ENCODE data around the gene VPS37D. TPM values are rescaled to one million over a fixed set of nuclear protein-coding genes. Genes with fewer than 3 reads are reported as not detected.
A peak's percentile ranks its signal among the peaks of the same experiment; 100 is the strongest.

The VPS37D gene
- polyA plus RNA-seq, 1 of the 3 experiments (the other 2 are of a cell fraction): 7.4 TPM

- Histone ChIP-seq H3K9ac (no peak within 1 kb of the TSS), H2AFZ (ENCODE audit: low read depth) (peak within 1 kb of the TSS; percentile 86; the same call in 1 of the 2 replicates), H3K4me2 (peak within 1 kb of the TSS; percentile 96), H3K27me3 (ENCODE audit: insufficient read depth) (peaks cover 50% of the 10 kb centered on the region), H3K36me3 (replicated peaks in 1 of 2; ENCODE audit: control insufficient read depth in 1 of 2, insufficient read depth in 2 of 2, low read length in 1 of 2) (no peaks in the 10 kb centered on the region), H3K4me3 (ENCODE audit: low read depth in 2 of 2, low read length in 1 of 2) (peak within 1 kb of the TSS; percentile 48 to 61), H3K79me2 (ENCODE audit: insufficient read depth) (no peaks in the 10 kb centered on the region), H3K4me1 (ENCODE audit: control insufficient read depth in 1 of 2, insufficient read depth in 2 of 2, low read depth in 1 of 2, low read length in 1 of 2) (no peaks in the 10 kb centered on the region; a peak in 1 of 4 replicates), H4K20me1 (ENCODE audit: insufficient read depth) (no peaks in the 10 kb centered on the region), H3F3A (replicated peaks; ENCODE audit: insufficient read depth) (no peaks in the 10 kb centered on the region), H3K27ac (ENCODE audit: low read depth in 2 of 2, low read length in 1 of 2) (no peak within 1 kb of the TSS), H3K9me2 (no peaks in the 10 kb centered on the region), H3K9me3 (no peaks in the 10 kb centered on the region)
- 41% methylated on average over 39 of the region's 80 CpGs for WGBS (ENCODE audit: low lambda C conversion rate)
- CTCF ChIA-PET: interaction anchor here (0.5 to 19.5 kb wide), 7 partner anchors 18 to 120 kb away, joined by 3 to 235 read pairs (median 3); no protein-coding TSS in a partner anchor
- TF ChIP-seq NRF1 (IDR thresholded peaks at IDR 0.05; ENCODE audit: low read depth, low read length) (peak; percentile 49; the same call in 1 of the 2 replicates), MXI1 (IDR thresholded peaks at IDR 0.05; ENCODE audit: low read depth, low read length) (peak; percentile 55; the same call in 1 of the 2 replicates), FOXJ3 (CRISPR knock-in tag; IDR thresholded peaks at IDR 0.05) (no peak)
- POLR2A ChIA-PET: interaction anchor here (0.5 kb wide), 2 partner anchors 47 to 549 kb away, joined by 3 read pairs; no protein-coding TSS in a partner anchor
- peak; percentile 100 for DNase-seq
Observed at GRCh38 chr7:73623798-73624668, 43.6 kb upstream of the VPS37D start, which contains the start of gene MLXIPL. MLXIPL (minus strand) TSS chr7:73624522; CDS start chr7:73624492, 30 bp downstream.

- Histone ChIP-seq H3K4me1 (ENCODE audit: control insufficient read depth in 1 of 2, insufficient read depth in 2 of 2, low read depth in 1 of 2, low read length in 1 of 2) (no peaks in the 10 kb centered on the region; a peak in 1 of 4 replicates), H3K4me2 (peak overlapping the region; percentile 96), H3F3A (replicated peaks; ENCODE audit: insufficient read depth) (no peaks in the 10 kb centered on the region), H3K27ac (ENCODE audit: low read depth in 2 of 2, low read length in 1 of 2) (no peak overlapping the region), H3K79me2 (ENCODE audit: insufficient read depth) (no peaks in the 10 kb centered on the region), H4K20me1 (ENCODE audit: insufficient read depth) (no peaks in the 10 kb centered on the region), H3K27me3 (ENCODE audit: insufficient read depth) (peaks cover 52% of the 10 kb centered on the region), H3K4me3 (ENCODE audit: low read depth in 2 of 2, low read length in 1 of 2) (peak overlapping the region; percentile 48 to 61; a peak in 3 of 4 replicates), H2AFZ (ENCODE audit: low read depth) (no peak overlapping the region), H3K9ac (no peak overlapping the region), H3K9me3 (no peaks in the 10 kb centered on the region), H3K36me3 (replicated peaks in 1 of 2; ENCODE audit: control insufficient read depth in 1 of 2, insufficient read depth in 2 of 2, low read length in 1 of 2) (no peaks in the 10 kb centered on the region), H3K9me2 (no peaks in the 10 kb centered on the region)
- ChIA-PET CTCF (interaction anchor here (0.5 to 19.5 kb wide), 7 partner anchors 18 to 120 kb away, joined by 3 to 235 read pairs (median 3); no protein-coding TSS in a partner anchor), POLR2A (no interaction called here)
- WGBS (ENCODE audit: low lambda C conversion rate): 38% methylated on average over 9 of the region's 9 CpGs
- no peak for DNase-seq
- no peak for TF ChIP-seq USF2 (IDR thresholded peaks at IDR 0.05; ENCODE audit: borderline replicate concordance, low read depth, low read length)
- no peak for TF ChIP-seq EP300 (IDR thresholded peaks at IDR 0.05; ENCODE audit: borderline replicate concordance in 1 of 2, low read depth in 1 of 2, low read length in 1 of 2)
- no peak for TF ChIP-seq TAF1 (IDR thresholded peaks at IDR 0.05; ENCODE audit: borderline replicate concordance, low read depth, low read length)
- TF ChIP-seq, protein P1, sequence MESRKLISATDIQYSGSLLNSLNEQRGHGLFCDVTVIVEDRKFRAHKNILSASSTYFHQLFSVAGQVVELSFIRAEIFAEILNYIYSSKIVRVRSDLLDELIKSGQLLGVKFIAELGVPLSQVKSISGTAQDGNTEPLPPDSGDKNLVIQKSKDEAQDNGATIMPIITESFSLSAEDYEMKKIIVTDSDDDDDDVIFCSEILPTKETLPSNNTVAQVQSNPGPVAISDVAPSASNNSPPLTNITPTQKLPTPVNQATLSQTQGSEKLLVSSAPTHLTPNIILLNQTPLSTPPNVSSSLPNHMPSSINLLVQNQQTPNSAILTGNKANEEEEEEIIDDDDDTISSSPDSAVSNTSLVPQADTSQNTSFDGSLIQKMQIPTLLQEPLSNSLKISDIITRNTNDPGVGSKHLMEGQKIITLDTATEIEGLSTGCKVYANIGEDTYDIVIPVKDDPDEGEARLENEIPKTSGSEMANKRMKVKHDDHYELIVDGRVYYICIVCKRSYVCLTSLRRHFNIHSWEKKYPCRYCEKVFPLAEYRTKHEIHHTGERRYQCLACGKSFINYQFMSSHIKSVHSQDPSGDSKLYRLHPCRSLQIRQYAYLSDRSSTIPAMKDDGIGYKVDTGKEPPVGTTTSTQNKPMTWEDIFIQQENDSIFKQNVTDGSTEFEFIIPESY (IDR thresholded peaks at IDR 0.05; ENCODE audit: borderline replicate concordance, low read depth): no peak
- no peak for TF ChIP-seq ELF1 (IDR thresholded peaks at IDR 0.05)
- no peak for TF ChIP-seq RAD21 (IDR thresholded peaks at IDR 0.05; ENCODE audit: low read length)
- no peak for TF ChIP-seq CHD2 (IDR thresholded peaks at IDR 0.05; ENCODE audit: low read length, partially characterized antibody)
- no peak for TF ChIP-seq JUND (IDR thresholded peaks at IDR 0.05)
- TF ChIP-seq POLR2AphosphoS5 (IDR thresholded peaks at IDR 0.05; ENCODE audit: low read depth, low read length): no peak
- TF ChIP-seq MXI1 (IDR thresholded peaks at IDR 0.05; ENCODE audit: low read depth, low read length): no peak
- no peak for TF ChIP-seq GABPA (IDR thresholded peaks at IDR 0.05; ENCODE audit: low read depth)
- no peak for TF ChIP-seq USF1 (IDR thresholded peaks at IDR 0.05; ENCODE audit: borderline replicate concordance, low read depth)
- TF ChIP-seq FOSL2 (IDR thresholded peaks at IDR 0.05; ENCODE audit: borderline replicate concordance, low read depth): no peak
- TF ChIP-seq MEF2A (IDR thresholded peaks at IDR 0.05; ENCODE audit: borderline replicate concordance, low read depth): no peak
- TF ChIP-seq, protein P2, sequence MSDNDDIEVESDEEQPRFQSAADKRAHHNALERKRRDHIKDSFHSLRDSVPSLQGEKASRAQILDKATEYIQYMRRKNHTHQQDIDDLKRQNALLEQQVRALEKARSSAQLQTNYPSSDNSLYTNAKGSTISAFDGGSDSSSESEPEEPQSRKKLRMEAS (IDR thresholded peaks at IDR 0.05; ENCODE audit: low read depth): no peak
- TF ChIP-seq NFIC (IDR thresholded peaks at IDR 0.05; ENCODE audit: borderline replicate concordance): no peak
- TF ChIP-seq SIN3A (IDR thresholded peaks at IDR 0.05; ENCODE audit: borderline replicate concordance, low read depth, low read length): no peak
- TF ChIP-seq, protein P3, sequence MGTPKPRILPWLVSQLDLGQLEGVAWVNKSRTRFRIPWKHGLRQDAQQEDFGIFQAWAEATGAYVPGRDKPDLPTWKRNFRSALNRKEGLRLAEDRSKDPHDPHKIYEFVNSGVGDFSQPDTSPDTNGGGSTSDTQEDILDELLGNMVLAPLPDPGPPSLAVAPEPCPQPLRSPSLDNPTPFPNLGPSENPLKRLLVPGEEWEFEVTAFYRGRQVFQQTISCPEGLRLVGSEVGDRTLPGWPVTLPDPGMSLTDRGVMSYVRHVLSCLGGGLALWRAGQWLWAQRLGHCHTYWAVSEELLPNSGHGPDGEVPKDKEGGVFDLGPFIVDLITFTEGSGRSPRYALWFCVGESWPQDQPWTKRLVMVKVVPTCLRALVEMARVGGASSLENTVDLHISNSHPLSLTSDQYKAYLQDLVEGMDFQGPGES (IDR thresholded peaks at IDR 0.05; ENCODE audit: low read depth, low read length): no peak
- TF ChIP-seq EZH2phosphoT487 (IDR thresholded peaks at IDR 0.05; ENCODE audit: borderline replicate concordance, low read depth): no peak
Observed at GRCh38 chr7:73624669-73625001, 43.0 kb upstream of the VPS37D start.

Measured in SK-N-SH (cell line).